SHP77 (cell line): ENCODE data around the gene MBIP.
"Not testable (repeated sequence)": the region's sequence is repeated elsewhere in the genome, so short reads cannot be mapped to it uniquely, and the experiment has no call there.

Experiments
- DNase-seq, 2 experiments: peaks; one replicate each; lab custom pipeline; 2025; lab: John Stamatoyannopoulos, UW

Gene MBIP, protein sequence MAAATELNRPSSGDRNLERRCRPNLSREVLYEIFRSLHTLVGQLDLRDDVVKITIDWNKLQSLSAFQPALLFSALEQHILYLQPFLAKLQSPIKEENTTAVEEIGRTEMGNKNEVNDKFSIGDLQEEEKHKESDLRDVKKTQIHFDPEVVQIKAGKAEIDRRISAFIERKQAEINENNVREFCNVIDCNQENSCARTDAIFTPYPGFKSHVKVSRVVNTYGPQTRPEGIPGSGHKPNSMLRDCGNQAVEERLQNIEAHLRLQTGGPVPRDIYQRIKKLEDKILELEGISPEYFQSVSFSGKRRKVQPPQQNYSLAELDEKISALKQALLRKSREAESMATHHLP

GRCh38 chr14:36320200-36320896, at the start of gene MBIP:
TSS of gene MBIP (minus strand) at chr14:36320637. CDS start at chr14:36320588, 49 bp downstream.
- DNase-seq, result peak; percentile 99 to 100

GRCh38 chr14:36367985-36368774, 47.7 kb upstream of the MBIP start:
- DNase-seq, result peak in 1 of 2 experiments; percentile 23

- no peak for DNase-seq
Observed at GRCh38 chr14:36365766-36366165, 45.3 kb upstream of the MBIP start.

DNA sequence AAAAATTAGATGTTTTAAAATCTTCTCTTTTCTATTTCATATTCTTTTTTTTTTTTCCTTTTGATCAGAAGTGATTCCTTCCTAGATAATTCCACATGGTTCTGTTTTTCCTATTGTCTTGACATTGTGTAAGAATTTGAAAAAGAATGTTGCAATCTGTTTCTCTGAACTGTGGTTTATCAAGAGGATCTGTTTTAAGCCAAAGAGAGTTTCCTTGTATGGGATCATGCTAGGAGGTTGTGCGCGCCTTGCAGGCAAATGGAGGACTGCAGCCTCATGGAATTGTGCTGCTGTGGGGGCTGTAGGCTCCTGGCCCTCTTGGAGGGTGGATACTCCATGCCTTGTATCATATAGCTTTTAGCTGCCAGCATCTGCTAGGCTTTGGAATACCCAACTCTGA, 43.3 kb upstream of the MBIP start:
- DNase-seq, result no peak

GRCh38 chr14:36362648-36363047, 42.2 kb upstream of the MBIP start:
- no peak for DNase-seq

GRCh38 chr14:36361210-36361853, 40.9 kb upstream of the MBIP start:
- no peak for DNase-seq

GRCh38 chr14:36356862-36357261, 36.4 kb upstream of the MBIP start:
- DNase-seq, result no peak

- DNase-seq, result peak; percentile 71 to 73
Observed at GRCh38 chr14:36346052-36346451, 25.6 kb upstream of the MBIP start.

DNA sequence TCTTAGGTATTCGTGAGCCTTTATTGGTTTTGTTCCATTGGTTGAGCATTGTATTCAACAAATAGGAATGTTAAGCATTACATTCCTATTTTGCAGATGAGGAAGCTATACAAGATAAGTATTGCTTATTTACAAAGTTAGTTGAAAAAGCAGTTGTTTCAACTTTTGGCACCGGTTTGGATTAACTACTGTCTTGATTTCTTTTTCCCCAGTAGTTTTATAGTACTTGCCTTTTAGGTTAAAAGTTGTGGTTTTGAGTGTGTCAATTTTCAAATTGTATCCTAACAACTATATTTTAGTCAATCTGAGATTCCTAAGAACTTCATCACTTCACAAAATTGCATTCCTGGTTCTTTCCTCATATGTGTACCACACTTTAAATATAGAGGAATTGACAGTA, 23.8 kb upstream of the MBIP start:
- DNase-seq, result no peak

GRCh38 chr14:36341811-36342210, 21.4 kb upstream of the MBIP start:
- DNase-seq, result not testable (repeated sequence)

GRCh38 chr14:36340276-36340890, 19.9 kb upstream of the MBIP start:
- no peak for DNase-seq

DNA sequence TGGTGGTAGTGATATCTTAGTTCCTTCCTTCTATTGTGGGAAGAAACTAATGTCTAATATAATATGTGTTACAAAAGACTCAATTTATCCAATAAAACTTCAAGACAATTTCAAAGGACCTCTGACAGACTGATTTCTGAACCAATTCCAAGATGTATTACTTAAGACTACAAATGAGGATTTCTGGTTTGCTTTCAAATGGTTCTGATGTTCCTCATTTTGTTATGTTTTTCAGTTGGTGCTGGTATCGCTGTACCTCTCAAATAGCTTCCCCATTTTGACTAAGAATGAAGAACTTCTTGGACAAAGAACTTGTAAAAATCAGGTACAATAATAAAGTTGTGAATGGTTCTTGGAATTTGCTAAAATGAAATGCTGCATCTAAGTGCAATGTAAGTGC, 19.4 kb upstream of the MBIP start:
- no peak for DNase-seq

- no peak for DNase-seq
Observed at GRCh38 chr14:36333119-36333518, 12.7 kb upstream of the MBIP start.

DNA sequence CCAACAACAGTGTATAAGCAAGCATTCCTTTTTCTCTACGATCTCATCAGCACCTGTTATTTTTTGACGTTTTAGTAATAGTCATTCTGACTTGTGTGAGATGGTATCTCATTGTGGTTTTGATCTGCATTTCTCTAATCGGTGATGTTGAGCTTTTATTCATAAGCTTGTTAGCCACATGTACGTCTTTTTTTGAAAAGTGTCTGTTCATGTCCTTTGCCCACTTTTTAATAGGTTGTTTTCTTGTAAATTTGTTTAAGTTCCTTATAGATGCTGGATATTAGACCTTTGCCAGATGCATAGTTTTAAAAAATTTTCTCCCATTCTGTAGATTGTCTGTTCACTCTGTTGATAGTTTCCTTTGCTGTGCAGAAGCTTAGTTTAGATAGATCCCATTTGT, 7.1 kb upstream of the MBIP start:
- not testable (repeated sequence) for DNase-seq

GRCh38 chr14:36325853-36326252, 5.4 kb upstream of the MBIP start:
- no peak for DNase-seq

- DNase-seq, result no peak
Observed at GRCh38 chr14:36324897-36325296, 4.5 kb upstream of the MBIP start.

- no peak for DNase-seq
Observed at GRCh38 chr14:36320897-36321381, 502 bp upstream of the MBIP start.

DNA sequence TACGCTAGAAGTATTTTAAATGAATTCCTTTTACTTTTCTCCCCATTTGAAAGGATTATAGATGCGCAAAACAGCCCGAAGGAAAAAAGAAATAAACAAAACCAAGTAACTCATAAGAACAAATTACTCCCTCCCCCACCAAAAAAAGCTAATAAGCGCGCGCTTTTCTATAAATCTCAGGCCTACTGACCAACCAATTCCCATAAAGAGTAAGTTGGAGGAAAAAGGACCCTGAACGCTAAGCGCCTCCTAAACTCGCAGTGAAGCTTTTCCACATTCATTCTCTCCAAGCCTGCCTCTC, 588 bp downstream of the MBIP start:
- DNase-seq, result no peak

- no peak for DNase-seq
Observed at GRCh38 chr14:36317650-36318049, 2.8 kb downstream of the MBIP start.

GRCh38 chr14:36316131-36316530, 4.3 kb downstream of the MBIP start:
- no peak for DNase-seq

DNA sequence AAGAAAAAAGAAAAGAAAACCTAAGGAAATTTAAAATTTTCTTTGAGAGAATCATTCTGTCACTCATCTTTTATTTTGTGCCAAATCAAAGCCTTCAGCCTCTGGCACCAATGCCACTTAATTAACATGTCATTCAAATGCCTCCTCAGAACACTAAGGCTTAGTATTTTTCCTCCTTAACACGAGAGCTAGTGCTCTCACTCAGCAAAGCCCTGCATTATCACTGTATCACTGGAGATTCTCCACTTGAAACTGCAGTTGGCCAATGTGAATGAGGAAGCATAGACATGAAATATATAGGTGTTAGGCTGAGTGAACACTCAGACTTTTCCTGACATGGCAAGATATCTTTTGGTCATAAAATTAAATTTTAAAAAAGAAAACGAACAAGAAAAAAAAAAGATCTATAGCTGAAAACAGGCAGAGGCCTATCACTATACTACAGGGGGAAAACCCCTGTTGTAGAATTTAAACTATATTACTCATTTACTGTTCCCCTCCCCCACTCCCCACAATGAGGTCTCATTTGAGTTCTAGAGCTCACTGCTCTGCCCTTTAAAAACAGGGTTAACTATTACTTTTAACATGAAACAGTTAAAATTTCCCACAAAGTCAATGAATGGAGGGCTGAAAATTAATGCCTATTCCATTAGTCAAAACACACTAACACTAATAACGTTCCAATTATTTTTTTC, 5.1 kb downstream of the MBIP start:
- DNase-seq, result no peak
